Thyroid gland (tissue), 4 donors: ENCODE measurements around the gene IL1R1.

Experiments
- CTCF ChIP-seq, 6 experiments: fragments of 200-600 bp in 3 of 6; fragments of 450-650 bp in 3 of 6; sonication (generic) in 3 of 6; IDR thresholded peaks; one replicate each; pipeline ENCODE4 v1.5.1; 2016 to 2019; ENCODE audit warnings: antibody characterized with exemption in 6 of 6, mild to moderate bottlenecking in 2 of 6, inconsistent platforms in 1 of 6, moderate library complexity in 1 of 6
- POLR2A ChIP-seq, 2 donors: fragments of 450-650 bp; IDR thresholded peaks; one replicate each; pipeline ENCODE4 v1.6.1; 2017; ENCODE audit warnings: antibody characterized with exemption in 2 of 2, mild to moderate bottlenecking in 2 of 2, moderate library complexity in 1 of 2

DNA sequence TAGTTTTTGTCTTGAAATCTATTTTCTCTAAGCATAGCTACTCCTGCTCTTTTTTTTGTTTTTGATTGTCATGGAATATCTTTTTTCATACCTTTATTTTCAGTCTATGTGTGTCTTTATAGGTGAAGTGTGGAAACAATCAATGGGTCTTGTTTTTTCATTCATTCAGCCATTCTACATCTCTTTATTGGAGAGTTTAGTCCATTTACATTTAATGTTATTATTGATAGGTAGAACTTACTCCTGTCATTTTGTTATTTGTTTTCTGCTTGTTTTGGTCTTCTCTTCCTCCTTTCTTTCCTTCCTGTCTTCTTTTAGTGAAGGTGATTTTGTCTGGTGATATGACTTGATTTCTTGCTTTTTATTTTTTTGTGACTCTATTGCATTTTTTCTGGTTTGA lies 62.1 kb downstream of the IL1R1 start:
- TF ChIP-seq CTCF (IDR thresholded peaks at IDR 0.05) = no peak
- no peak for TF ChIP-seq POLR2A (IDR thresholded peaks at IDR 0.05)
